DMS53 treated with DMSO at 0.1 percent for 48 hours (cell line): Measurements from ENCODE around the gene E2F2.

ENCODE experiments used
- DNase-seq: peaks from one replicate; lab custom pipeline; 2025; ENCODE audit not compliant: unreplicated experiment; lab: John Stamatoyannopoulos, UW

Gene E2F2

DNA sequence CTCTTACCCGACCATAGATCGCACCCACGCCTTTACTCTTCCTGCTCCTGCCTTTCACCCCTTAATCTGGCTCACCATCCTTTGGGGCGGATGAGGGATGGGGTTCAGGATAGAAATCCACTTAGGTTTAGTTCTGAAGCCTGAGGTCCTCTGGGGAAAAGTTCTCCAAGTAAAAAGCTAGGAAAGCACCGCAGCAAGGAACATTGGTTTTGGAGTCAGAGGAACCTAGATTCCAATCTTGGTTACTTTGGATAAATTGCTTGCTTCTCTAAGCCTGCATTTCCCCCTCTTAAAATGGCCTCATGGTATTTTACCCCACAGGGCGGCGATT is 46.1 kb downstream of the E2F2 start:
- no peak for DNase-seq

- DNase-seq, result peak; percentile 92
Observed at GRCh38 chr1:23484253-23485001, 46.6 kb downstream of the E2F2 start.

DNA sequence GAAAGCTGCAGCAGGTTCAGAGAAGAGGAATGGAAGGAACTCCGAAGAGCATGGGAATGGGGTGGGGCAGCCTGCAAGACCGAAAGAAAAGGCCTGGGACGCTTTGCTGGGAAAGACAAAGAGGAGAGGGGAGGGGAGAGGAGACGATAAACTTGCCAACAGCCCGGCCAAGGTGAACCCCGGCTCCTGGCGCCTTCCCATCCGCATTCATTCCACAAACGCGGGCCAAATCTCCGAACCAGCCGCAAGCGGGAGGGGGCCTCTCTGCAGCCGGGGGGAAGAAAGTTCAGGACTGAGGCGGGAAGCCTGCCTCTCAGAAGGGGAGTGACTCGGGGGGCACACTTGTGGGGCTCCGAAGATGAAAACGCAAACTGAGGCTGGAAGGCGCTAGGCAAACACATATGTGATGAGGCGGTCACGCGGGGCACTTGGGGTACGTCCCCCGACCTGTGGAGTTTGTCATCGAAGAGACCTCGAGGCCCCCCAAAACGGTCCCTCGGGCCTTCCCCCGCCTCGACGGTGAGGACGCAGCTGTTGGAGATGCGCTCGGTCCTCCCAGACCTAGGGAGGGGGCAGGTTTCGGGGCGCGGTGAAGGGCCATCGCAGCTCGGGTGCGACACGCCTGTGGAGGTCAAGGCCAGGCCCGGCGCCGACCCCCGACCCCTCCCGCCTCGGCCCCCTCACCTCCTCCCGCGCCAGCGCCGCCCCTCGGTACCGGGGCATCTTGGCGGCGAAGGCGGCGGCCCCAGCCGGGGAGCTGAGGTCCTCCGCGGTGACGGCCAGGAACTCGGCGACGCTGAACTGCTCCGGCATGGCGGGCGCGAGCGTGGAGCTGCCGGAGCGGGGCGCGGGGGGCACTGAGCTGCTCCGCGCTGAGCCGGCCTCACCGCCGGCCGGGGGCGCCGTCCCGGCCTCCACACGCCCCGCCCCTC is 47.4 kb downstream of the E2F2 start, which contains the start of gene ASAP3:
Gene ASAP3 (minus strand): TSS at position 859 of the 932 bp plus-strand sequence. CDS start 46 bp downstream, at position 813.
- no peak for DNase-seq

GRCh38 chr1:23481904-23482303 is 49.1 kb downstream of the E2F2 start:
- DNase-seq, result no peak

- DNase-seq, result no peak
Observed at GRCh38 chr1:23481026-23481597, 49.9 kb downstream of the E2F2 start.

GRCh38 chr1:23480187-23481025 is 50.6 kb downstream of the E2F2 start:
- no peak for DNase-seq

DNA sequence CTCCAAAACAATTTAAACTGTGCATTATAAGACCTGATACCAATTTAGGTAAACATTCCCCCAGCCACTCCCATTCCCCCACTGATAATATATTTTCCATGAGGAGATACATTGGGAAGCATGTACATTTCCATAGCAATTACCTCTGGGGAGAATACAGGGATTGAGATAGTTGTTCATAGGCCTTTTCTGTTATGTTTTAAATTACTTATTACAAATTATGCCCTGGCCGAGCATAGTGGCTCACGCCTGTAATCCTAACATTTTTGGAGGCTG is 51.4 kb downstream of the E2F2 start:
- DNase-seq, result no peak

DNA sequence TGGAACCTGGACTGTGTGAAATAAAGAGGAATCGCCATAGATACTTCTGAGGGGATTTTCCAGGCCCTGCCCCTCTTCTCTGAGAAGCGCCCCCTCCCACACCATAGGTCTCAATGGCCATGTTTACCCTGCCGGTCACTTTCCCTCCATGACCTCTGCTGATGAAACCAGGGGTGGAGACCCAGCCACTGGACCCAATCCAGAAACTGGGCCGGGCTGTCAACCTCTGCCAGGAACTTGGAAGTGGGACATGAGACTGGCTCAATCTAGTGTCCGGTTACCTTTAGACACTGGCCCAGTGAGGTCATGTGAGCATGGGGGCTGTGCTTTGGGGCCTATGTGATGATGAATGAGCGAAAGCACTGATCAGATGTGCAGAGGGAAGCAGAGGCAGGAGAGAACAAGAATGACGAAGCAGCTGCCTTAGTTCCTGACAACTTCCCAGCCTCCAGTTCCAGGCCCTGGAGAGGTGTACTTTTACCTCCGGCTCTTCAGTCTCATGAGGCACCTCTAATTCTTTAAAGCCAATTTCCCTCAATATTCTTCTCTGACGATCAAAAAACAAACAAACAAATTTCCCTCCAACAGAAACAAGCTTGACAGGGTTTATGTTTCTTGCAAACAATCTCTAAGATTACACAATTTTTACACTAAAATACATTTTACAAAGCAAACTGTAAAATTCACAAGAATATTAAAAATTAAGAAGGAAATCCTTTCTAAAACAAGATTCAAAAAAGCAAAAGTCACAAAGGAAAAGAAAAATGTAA is 52.0 kb downstream of the E2F2 start:
- DNase-seq, result no peak

- DNase-seq, result no peak
Observed at GRCh38 chr1:23477359-23478144, 53.5 kb downstream of the E2F2 start.

DNA sequence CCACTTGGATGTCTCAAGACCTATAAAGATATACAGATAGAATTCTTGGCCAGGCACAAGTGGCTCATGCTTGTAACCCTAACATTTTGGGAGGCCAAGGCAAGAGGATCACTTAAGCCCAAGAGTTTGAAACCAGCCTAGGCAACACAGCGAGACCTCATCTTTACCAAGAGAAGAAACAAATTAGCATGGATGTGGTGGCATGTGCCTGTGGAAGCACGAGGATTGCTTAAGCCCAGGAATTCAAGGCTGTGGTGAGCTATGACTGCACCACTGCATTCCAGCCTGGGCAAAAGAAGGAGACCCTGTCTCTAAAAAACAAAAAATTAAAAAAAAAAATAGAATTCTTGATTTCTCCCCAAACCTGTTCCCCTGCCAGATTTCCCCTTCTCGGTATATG is 55.4 kb downstream of the E2F2 start:
- no peak for DNase-seq

DNA sequence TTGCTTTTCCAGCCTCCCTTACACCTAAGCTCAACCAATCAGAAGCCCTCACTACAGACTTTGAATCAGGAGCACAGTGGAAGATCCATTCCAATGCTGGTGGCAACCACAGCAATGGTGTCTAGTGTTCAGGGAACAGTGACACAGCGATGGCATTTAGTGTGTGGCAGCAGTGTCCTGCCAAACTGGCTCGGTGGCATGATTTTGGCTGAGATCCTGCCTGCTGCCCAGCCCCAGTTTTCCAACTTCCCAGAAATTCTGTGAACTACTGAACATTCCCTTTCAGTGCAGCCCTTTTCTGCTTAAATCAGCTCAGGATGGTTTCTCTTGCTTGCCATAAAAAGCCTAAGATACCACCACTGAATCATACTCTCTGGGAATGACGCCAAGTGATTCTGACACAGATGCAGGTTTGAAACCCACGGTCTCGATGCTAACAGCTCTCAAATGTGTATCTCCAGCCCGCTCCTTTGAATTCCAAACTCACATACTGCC is 55.9 kb downstream of the E2F2 start:
- no peak for DNase-seq

- no peak for DNase-seq
Observed at GRCh38 chr1:23473037-23473800, 57.8 kb downstream of the E2F2 start.

DNA sequence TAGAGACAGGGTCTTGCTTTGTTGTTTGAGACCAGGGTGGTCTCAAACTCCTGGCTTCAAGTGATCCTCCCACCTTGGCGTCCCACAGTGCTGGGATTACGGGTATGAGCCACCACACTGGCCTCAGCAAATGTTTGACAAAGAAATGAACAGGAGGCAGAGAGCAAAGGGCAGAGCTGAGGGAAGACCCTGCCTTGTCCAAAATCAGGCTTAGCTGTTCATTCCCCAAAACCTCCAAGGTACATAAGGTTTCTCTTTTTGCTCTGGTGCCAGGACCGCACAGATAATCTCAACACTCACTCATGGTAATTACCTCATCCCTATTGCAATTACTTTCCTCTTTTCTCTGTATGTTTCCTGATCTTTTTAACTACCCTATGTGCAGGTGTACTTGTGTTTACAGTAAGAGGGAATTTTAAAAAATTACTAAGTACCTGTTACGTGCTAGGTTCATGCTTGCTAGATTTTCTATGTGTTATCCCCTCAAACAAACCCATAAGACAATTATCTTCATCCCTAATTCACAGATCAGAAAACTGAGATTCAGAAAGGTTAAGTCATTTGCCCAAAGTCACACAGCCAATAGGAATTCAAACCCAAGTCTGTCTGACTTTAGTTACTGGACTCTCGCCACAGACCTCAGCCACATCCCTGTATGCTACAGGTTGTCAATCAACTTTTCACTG is 58.5 kb downstream of the E2F2 start:
- DNase-seq, result no peak

- DNase-seq, result no peak
Observed at GRCh38 chr1:23471473-23472075, 59.5 kb downstream of the E2F2 start.

DNA sequence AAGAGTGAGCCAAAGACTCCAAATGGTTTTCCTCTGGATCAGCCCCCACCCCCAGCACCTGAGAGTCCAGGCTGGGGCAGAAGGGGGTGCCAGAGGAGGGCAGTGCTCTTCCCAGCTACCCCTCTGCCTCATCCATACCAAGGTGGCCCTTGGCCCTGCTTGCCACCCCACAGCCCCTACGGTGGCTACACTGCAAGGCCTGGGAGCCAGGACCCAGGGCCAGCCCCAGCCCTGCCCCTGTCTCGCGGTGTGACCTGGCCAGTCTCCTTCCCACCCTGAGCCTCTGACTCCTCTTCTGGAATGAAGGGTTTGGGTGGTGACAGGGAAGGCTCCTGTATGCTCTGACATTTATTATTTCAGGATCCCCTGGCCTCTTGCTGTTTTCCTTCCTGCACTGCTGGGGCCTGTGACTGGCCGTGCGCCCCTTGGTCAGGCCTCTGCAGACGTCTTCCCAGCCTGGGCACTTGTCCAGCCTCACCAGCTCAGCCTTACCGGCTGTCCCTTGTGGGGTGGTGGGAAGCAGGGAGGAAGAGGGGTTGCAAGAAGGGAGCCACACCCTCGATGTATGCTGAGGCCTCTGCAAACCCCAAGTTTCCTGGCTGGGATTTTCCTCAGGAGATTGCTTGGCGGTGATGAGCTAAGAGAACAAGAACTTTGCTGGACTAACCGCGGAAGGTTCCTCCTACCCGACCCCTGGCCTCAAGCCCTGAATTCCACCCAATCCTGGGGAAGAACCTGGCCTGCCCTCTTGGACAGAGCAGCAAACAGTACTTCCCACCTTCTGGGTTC is 60.6 kb downstream of the E2F2 start:
- no peak for DNase-seq

GRCh38 chr1:23469372-23469982 is 61.6 kb downstream of the E2F2 start:
- no peak for DNase-seq
